Stimulated activated CD8-positive, alpha-beta memory T cell treated with anti-CD3 and anti-CD28 coated beads, Interleukin-15, amount 100 ng/mL, for 48 hours (primary cell): ENCODE measurements around the gene RANBP1.
"Not testable (repeated sequence)": the region's sequence is repeated elsewhere in the genome, so short reads cannot be mapped to it uniquely, and the experiment has no call there.

Experiments
- DNase-seq, 2 donors: peaks; one replicate each; pipeline ENCODE4 v3.0.0-alpha.2; 2020; ENCODE audit warnings: low read depth in 2 of 2

RANBP1 gene

GRCh38 chr22:20115691-20116375 lies at the start of gene RANBP1:
Gene RANBP1 (plus strand): TSS chr22:20116104. CDS start chr22:20116185, 81 bp downstream.
- DNase-seq = no peak

GRCh38 chr22:20066617-20067383 lies 49.1 kb upstream of the RANBP1 start:
- no peak for DNase-seq

- DNase-seq = not testable (repeated sequence)
These were observed 48.6 kb upstream of the RANBP1 start for GRCh38 chr22:20067384-20067682.

- no peak for DNase-seq
These were observed 47.3 kb upstream of the RANBP1 start for GRCh38 chr22:20068640-20069039.

- no peak for DNase-seq
These were observed 46.4 kb upstream of the RANBP1 start for GRCh38 chr22:20069331-20070042.

- no peak for DNase-seq
These were observed 44.4 kb upstream of the RANBP1 start for GRCh38 chr22:20071524-20071972.

- no peak for DNase-seq
These were observed 39.2 kb upstream of the RANBP1 start for GRCh38 chr22:20076627-20077172.

GRCh38 chr22:20079745-20080444 lies 36.0 kb upstream of the RANBP1 start, which contains the start of gene DGCR8:
Gene DGCR8 (plus strand): TSS chr22:20080241. CDS start chr22:20085964, 5,723 bp downstream.
- DNase-seq = peak; percentile 67 to 71

GRCh38 chr22:20080445-20080775 lies 35.5 kb upstream of the RANBP1 start:
- peak; percentile 59 to 63 for DNase-seq

GRCh38 chr22:20080776-20081654 lies 34.9 kb upstream of the RANBP1 start:
- no peak for DNase-seq

GRCh38 chr22:20083157-20083890 lies 32.6 kb upstream of the RANBP1 start:
- no peak for DNase-seq

- no peak for DNase-seq
These were observed 31.9 kb upstream of the RANBP1 start for GRCh38 chr22:20083891-20084546.

- no peak for DNase-seq
These were observed 31.1 kb upstream of the RANBP1 start for GRCh38 chr22:20084547-20085413.

GRCh38 chr22:20085651-20086050 lies 30.3 kb upstream of the RANBP1 start:
- no peak for DNase-seq

- DNase-seq = no peak
These were observed 29.8 kb upstream of the RANBP1 start for GRCh38 chr22:20086101-20086599.

- no peak for DNase-seq
These were observed 29.1 kb upstream of the RANBP1 start for GRCh38 chr22:20086763-20087162.

GRCh38 chr22:20087319-20088262 lies 28.3 kb upstream of the RANBP1 start:
- DNase-seq = no peak
